Breast epithelium (tissue), 3 donors: ENCODE measurements around the gene IFNA5.

Experiments used
- POLR2A ChIP-seq: fragments of 450-650 bp; IDR thresholded peaks from one replicate; pipeline ENCODE4 v1.6.1; 2016; ENCODE audit warnings: antibody characterized with exemption, mild to moderate bottlenecking, moderate library complexity
- POLR2AphosphoS5 ChIP-seq, 3 donors: sonication (generic); formaldehyde crosslinking; IDR thresholded peaks; one replicate each; pipeline ENCODE4 v1.6.1; 2017; ENCODE audit warnings: antibody characterized with exemption in 3 of 3
- TF ChIP-seq, protein P1 (sequence below), 3 donors: fragments of 450-650 bp; IDR thresholded peaks; one replicate each; pipeline ENCODE4 v1.5.1; 2016 to 2017; ENCODE audit warnings: antibody characterized with exemption in 3 of 3, mild to moderate bottlenecking in 3 of 3, moderate library complexity in 3 of 3

DNA sequence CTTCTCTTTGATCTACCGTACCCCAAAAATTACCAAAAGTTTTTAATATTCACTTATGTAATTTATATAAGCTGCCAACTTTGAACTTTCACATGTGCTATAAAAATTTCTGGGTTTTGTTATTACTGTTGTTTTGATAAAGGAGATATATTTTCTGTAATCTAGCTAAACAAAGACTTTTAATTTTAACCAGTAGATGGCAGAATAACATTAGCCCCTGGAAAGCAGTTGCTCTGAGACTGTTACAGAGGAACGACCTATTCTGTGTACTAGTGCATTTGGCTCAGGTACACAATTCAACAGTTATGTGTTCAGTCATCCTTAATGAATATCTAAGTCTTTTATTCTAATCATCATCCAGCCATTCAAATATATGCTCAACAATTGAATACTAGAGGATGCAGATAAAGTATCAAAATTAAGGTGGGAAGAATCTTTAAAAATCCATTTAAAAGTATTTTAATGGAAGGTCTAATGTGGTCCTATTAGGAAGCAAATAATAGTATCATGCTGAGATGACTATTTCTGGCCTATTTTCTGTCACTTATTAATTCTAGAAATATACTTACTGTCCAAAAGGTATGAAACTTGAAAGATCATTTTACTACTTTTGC, 21.5 kb upstream of the IFNA5 start:
- TF ChIP-seq, protein P1, sequence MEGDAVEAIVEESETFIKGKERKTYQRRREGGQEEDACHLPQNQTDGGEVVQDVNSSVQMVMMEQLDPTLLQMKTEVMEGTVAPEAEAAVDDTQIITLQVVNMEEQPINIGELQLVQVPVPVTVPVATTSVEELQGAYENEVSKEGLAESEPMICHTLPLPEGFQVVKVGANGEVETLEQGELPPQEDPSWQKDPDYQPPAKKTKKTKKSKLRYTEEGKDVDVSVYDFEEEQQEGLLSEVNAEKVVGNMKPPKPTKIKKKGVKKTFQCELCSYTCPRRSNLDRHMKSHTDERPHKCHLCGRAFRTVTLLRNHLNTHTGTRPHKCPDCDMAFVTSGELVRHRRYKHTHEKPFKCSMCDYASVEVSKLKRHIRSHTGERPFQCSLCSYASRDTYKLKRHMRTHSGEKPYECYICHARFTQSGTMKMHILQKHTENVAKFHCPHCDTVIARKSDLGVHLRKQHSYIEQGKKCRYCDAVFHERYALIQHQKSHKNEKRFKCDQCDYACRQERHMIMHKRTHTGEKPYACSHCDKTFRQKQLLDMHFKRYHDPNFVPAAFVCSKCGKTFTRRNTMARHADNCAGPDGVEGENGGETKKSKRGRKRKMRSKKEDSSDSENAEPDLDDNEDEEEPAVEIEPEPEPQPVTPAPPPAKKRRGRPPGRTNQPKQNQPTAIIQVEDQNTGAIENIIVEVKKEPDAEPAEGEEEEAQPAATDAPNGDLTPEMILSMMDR (IDR thresholded peaks at IDR 0.05), result peak in 2 of 3 donors; percentile 39 to 55
- no peak for TF ChIP-seq POLR2A
- no peak for TF ChIP-seq POLR2AphosphoS5 (IDR thresholded peaks at IDR 0.05)
